Activated CD8-positive, alpha-beta T cell treated with anti-CD3 and anti-CD28 coated beads, Interleukin-2, amount 10 ng/mL, durations not matched to agents 7 days and 5 days (primary cell): Measurements from ENCODE around the gene HSPB9. TPM values are rescaled to one million over a fixed set of nuclear protein-coding genes. Genes with fewer than 3 reads are reported as not detected.
A peak's percentile ranks its signal among the peaks of the same experiment; 100 is the strongest.

Source experiments
- ATAC-seq: fragments of 150-1000 bp; cut with Tn5 transposase; one replicate; pipeline ENCODE4 v1.10.0; 2021; ENCODE audit warnings: moderate library complexity
- CTCF ChIA-PET: fragments of 350-600 bp; sonication (Branson Sonifier 250); formaldehyde crosslinking; loops from one replicate; lab custom pipeline; 2021; ENCODE audit warnings: antibody characterized with exemption; lab: Charles Lee
- POLR2A ChIA-PET: fragments of 350-600 bp; sonication (Branson Sonifier 250); formaldehyde crosslinking; loops from one replicate; lab custom pipeline; 2021; ENCODE audit warnings: antibody characterized with exemption; lab: Charles Lee
- DNase-seq: peaks from one replicate; pipeline ENCODE4 v3.0.0-alpha.2; 2020
- H3K27ac Mint-ChIP-seq: one replicate; pipeline ENCODE4 v1.8.0; 2021; ENCODE audit warnings: mild to moderate bottlenecking, mixed read lengths
- H3K27me3 Mint-ChIP-seq: one replicate; pipeline ENCODE4 v1.8.0; 2021; ENCODE audit warnings: low read depth, mixed read lengths
- H3K36me3 Mint-ChIP-seq: one replicate; pipeline ENCODE4 v1.8.0; 2021; ENCODE audit warnings: low read depth, mixed read lengths
- H3K4me1 Mint-ChIP-seq: one replicate; pipeline ENCODE4 v1.8.0; 2021; ENCODE audit warnings: low read depth, mixed read lengths
- H3K4me3 Mint-ChIP-seq: one replicate; pipeline ENCODE4 v1.8.0; 2021; ENCODE audit warnings: mild to moderate bottlenecking, mixed read lengths
- H3K9me3 Mint-ChIP-seq: one replicate; pipeline ENCODE4 v1.8.0; 2022; ENCODE audit warnings: mixed read lengths; ENCODE audit not compliant: insufficient read depth
- total RNA-seq, 2 experiments: library from RNA; stranded (reverse); gene quantifications; one replicate each; pipeline ENCODE4 v1.2.3, GENCODE V29; 2021

The HSPB9 gene
- total RNA-seq, 2 experiments from 2014 or later, result 0.16 to 0.29 TPM

- Mint-ChIP-seq H3K27me3 (no peaks in the 10 kb centered on the region), H3K4me3 (peak overlapping the region; percentile 36), H3K9me3 (no peaks in the 10 kb centered on the region), H3K36me3 (peaks cover 56% of the 10 kb centered on the region), H3K4me1 (peaks cover 64% of the 10 kb centered on the region), H3K27ac (peak overlapping the region; percentile 98)
- no peak for ATAC-seq
- ChIA-PET CTCF (interaction anchor here (0.8 to 16.9 kb wide), 11 partner anchors 12 to 152 kb away, joined by 3 to 168 read pairs (median 9); partner anchors contain the start of genes DNAJC7, KCNH4 and NKIRAS2), POLR2A (interaction anchor here (0.6 to 6.1 kb wide), 26 partner anchors 8 to 424 kb away, joined by 3 to 96 read pairs (median 6); partner anchors contain the start of genes CNP, DNAJC7, GHDC and HSPB9)
- no peak for DNase-seq
Measured at GRCh38 chr17:42113293-42114069, 9.1 kb upstream of the HSPB9 start.

GRCh38 chr17:42114118-42114517 lies 8.5 kb upstream of the HSPB9 start:
- ChIA-PET POLR2A (interaction anchor here (1.2 to 6.1 kb wide), 7 partner anchors 8 to 425 kb away, joined by 3 to 96 read pairs (median 15); partner anchors contain the start of genes CNP, DNAJC7, HSPB9 and KAT2A), CTCF (interaction anchor here (1.3 to 16.9 kb wide), 8 partner anchors 13 to 152 kb away, joined by 3 to 168 read pairs (median 16); partner anchors contain the start of genes DNAJC7 and NKIRAS2)
- DNase-seq (no peak), ATAC-seq (no peak)
- no peak overlapping the region for H3K4me3 Mint-ChIP-seq
- no peaks in the 10 kb centered on the region for H3K27me3 Mint-ChIP-seq
- H3K4me1 Mint-ChIP-seq, result peaks cover 62% of the 10 kb centered on the region
- no peaks in the 10 kb centered on the region for H3K9me3 Mint-ChIP-seq
- peak overlapping the region; percentile 74 for H3K27ac Mint-ChIP-seq
- peaks cover 52% of the 10 kb centered on the region for H3K36me3 Mint-ChIP-seq

- Mint-ChIP-seq H3K27ac (peak overlapping the region; percentile 24), H3K4me3 (no peak overlapping the region), H3K9me3 (no peaks in the 10 kb centered on the region), H3K4me1 (peaks cover 56% of the 10 kb centered on the region), H3K36me3 (peaks cover 35% of the 10 kb centered on the region), H3K27me3 (no peaks in the 10 kb centered on the region)
- POLR2A ChIA-PET, result no interaction called here
- DNase-seq (peak; percentile 92), ATAC-seq (peak; percentile 9)
- CTCF ChIA-PET, result interaction anchor here (0.6 to 16.9 kb wide), 12 partner anchors 13 to 186 kb away, joined by 3 to 168 read pairs (median 5); partner anchors contain the start of genes CNP, DNAJC7, NKIRAS2 and ODAD4
Measured at GRCh38 chr17:42116705-42117396, 5.8 kb upstream of the HSPB9 start.

- POLR2A ChIA-PET, result interaction anchor here (1.0 to 4.0 kb wide), 2 partner anchors 100 to 131 kb away, joined by 3 to 30 read pairs; partner anchors contain the start of genes DNAJC7 and NKIRAS2
- peaks cover 35% of the 10 kb centered on the region for H3K36me3 Mint-ChIP-seq
- no peaks in the 10 kb centered on the region for H3K27me3 Mint-ChIP-seq
- H3K27ac Mint-ChIP-seq, result peak overlapping the region; percentile 24
- no peak overlapping the region for H3K4me3 Mint-ChIP-seq
- H3K4me1 Mint-ChIP-seq, result peaks cover 54% of the 10 kb centered on the region
- CTCF ChIA-PET, result interaction anchor here (0.7 to 16.9 kb wide), 16 partner anchors 13 to 187 kb away, joined by 3 to 168 read pairs (median 4); partner anchors contain the start of genes CNP, DNAJC7, NKIRAS2 and ODAD4
- H3K9me3 Mint-ChIP-seq, result no peaks in the 10 kb centered on the region
- DNase-seq, result no peak
- no peak for ATAC-seq
Measured at GRCh38 chr17:42117397-42118125, 5.0 kb upstream of the HSPB9 start.

- DNase-seq, result no peak
- H3K27me3 Mint-ChIP-seq, result no peaks in the 10 kb centered on the region
- no peak overlapping the region for H3K27ac Mint-ChIP-seq
- no peaks in the 10 kb centered on the region for H3K9me3 Mint-ChIP-seq
- no peak overlapping the region for H3K4me3 Mint-ChIP-seq
- POLR2A ChIA-PET, result interaction anchor here (1.0 to 4.0 kb wide), 2 partner anchors 100 to 130 kb away, joined by 3 to 30 read pairs; partner anchors contain the start of genes DNAJC7 and NKIRAS2
- CTCF ChIA-PET, result interaction anchor here (0.5 to 16.9 kb wide), 20 partner anchors 9 to 200 kb away, joined by 3 to 168 read pairs (median 4); partner anchors contain the start of genes CNP, DNAJC7, NKIRAS2 and ODAD4
- peaks cover 32% of the 10 kb centered on the region for H3K36me3 Mint-ChIP-seq
- ATAC-seq, result no peak
- peaks cover 50% of the 10 kb centered on the region for H3K4me1 Mint-ChIP-seq
Measured at GRCh38 chr17:42118126-42118510, 4.5 kb upstream of the HSPB9 start.

- Mint-ChIP-seq H3K4me1 (peaks cover 48% of the 10 kb centered on the region), H3K4me3 (no peak overlapping the region), H3K27me3 (no peaks in the 10 kb centered on the region), H3K36me3 (peaks cover 29% of the 10 kb centered on the region), H3K27ac (no peak overlapping the region), H3K9me3 (no peaks in the 10 kb centered on the region)
- ATAC-seq (peak; percentile 18), DNase-seq (peak; percentile 73)
- ChIA-PET CTCF (interaction anchor here (0.5 to 16.9 kb wide), 22 partner anchors 9 to 284 kb away, joined by 3 to 168 read pairs (median 4); partner anchors contain the start of genes DNAJC7, KCNH4 and NKIRAS2), POLR2A (interaction anchor here (1.0 to 4.0 kb wide), 2 partner anchors 101 to 130 kb away, joined by 3 to 30 read pairs; partner anchors contain the start of genes DNAJC7 and NKIRAS2)
Measured at GRCh38 chr17:42118545-42118944, 4.1 kb upstream of the HSPB9 start.

- no peak for ATAC-seq
- ChIA-PET CTCF (interaction anchor here (0.8 to 16.9 kb wide), 15 partner anchors 11 to 286 kb away, joined by 3 to 168 read pairs (median 6); partner anchors contain the start of genes DNAJC7, KCNH4 and NKIRAS2), POLR2A (interaction anchor here (0.6 to 4.0 kb wide), 3 partner anchors 34 to 101 kb away, joined by 4 to 30 read pairs (median 6); partner anchors contain the start of genes DNAJC7 and NKIRAS2)
- DNase-seq, result no peak
- Mint-ChIP-seq H3K27ac (peak overlapping the region; percentile 34), H3K36me3 (peaks cover 26% of the 10 kb centered on the region), H3K9me3 (no peaks in the 10 kb centered on the region), H3K4me3 (no peak overlapping the region), H3K4me1 (peaks cover 42% of the 10 kb centered on the region), H3K27me3 (no peaks in the 10 kb centered on the region)
Measured at GRCh38 chr17:42119301-42119700, 3.3 kb upstream of the HSPB9 start.

- CTCF ChIA-PET, result interaction anchor here (0.9 to 16.9 kb wide), 12 partner anchors 11 to 161 kb away, joined by 3 to 168 read pairs (median 6); partner anchors contain the start of genes DNAJC7, KCNH4 and NKIRAS2
Measured at GRCh38 chr17:42120161-42120769, 2.3 kb upstream of the HSPB9 start.

GRCh38 chr17:42120770-42121769 lies 1.5 kb upstream of the HSPB9 start, which contains the start of gene KAT2A:
Gene KAT2A, minus strand, starts transcription at chr17:42121367. Its CDS starts 63 bp downstream, at chr17:42121304.
- peak within 1 kb of the TSS; percentile 54 for H3K27ac Mint-ChIP-seq
- CTCF ChIA-PET, result interaction anchor here (0.6 to 16.9 kb wide), 10 partner anchors 10 to 162 kb away, joined by 3 to 168 read pairs (median 4); partner anchors contain the start of genes DNAJC7, KCNH4 and NKIRAS2
- DNase-seq (peak; percentile 83), ATAC-seq (peak; percentile 92)
- peaks cover 33% of the 10 kb centered on the region for H3K36me3 Mint-ChIP-seq
- no peaks in the 10 kb centered on the region for H3K9me3 Mint-ChIP-seq
- H3K4me1 Mint-ChIP-seq, result peaks cover 33% of the 10 kb centered on the region
- peak within 1 kb of the TSS; percentile 73 for H3K4me3 Mint-ChIP-seq
- POLR2A ChIA-PET, result interaction anchor here (0.7 to 4.0 kb wide), 11 partner anchors 9 to 155 kb away, joined by 3 to 30 read pairs (median 5); partner anchors contain the start of genes DHX58, DNAJC7 and NKIRAS2
- H3K27me3 Mint-ChIP-seq, result no peaks in the 10 kb centered on the region

More at GRCh38 chr17:42120161-42120769, 2.3 kb upstream of the HSPB9 start:
- H3K9me3 Mint-ChIP-seq, result no peaks in the 10 kb centered on the region
- H3K4me3 Mint-ChIP-seq, result peak overlapping the region; percentile 73
- DNase-seq (no peak), ATAC-seq (no peak)
- H3K36me3 Mint-ChIP-seq, result peaks cover 32% of the 10 kb centered on the region
- H3K4me1 Mint-ChIP-seq, result peaks cover 36% of the 10 kb centered on the region
- peak overlapping the region; percentile 54 for H3K27ac Mint-ChIP-seq
- POLR2A ChIA-PET, result interaction anchor here (0.7 to 4.0 kb wide), 9 partner anchors 8 to 153 kb away, joined by 3 to 30 read pairs (median 5); partner anchors contain the start of genes DHX58, DNAJC7 and NKIRAS2
- no peaks in the 10 kb centered on the region for H3K27me3 Mint-ChIP-seq
